Right ventricle myocardium inferior (tissue), 1 donor: ENCODE data around the gene FAM81B. TPM values are rescaled to one million over a fixed set of nuclear protein-coding genes. Genes with fewer than 3 reads are reported as not detected.

Experiments used
- ATAC-seq: fragments of 200-7000 bp; cut with Tn5 transposase; one replicate; pipeline ENCODE4 v1.9.1; 2020; ENCODE audit warnings: mild to moderate bottlenecking, moderate library complexity
- DNase-seq: peaks from one replicate; pipeline ENCODE4 v3.0.0; 2021; ENCODE audit errors: missing footprints
- intact Hi-C: fragments of 100-400 bp; cut with DNase I; formaldehyde crosslinking; loops from one replicate; pipeline ENCODE4 v1.11.0; 2022
- total RNA-seq: library from RNA; stranded (reverse); fragmentation: NEBNext Ultra II Directional; extraction: Animal tissue kit (Norgen Biotek cat#: 25700); gene quantifications from one replicate; pipeline ENCODE4 v1.2.1, GENCODE V29; 2021
- donor health status: DM: no; HTN: yes; CAD: no; lungs with severe emphysema.

The FAM81B gene
- total RNA-seq, 1 donor from 2014 or later: 6.4 TPM

DNA sequence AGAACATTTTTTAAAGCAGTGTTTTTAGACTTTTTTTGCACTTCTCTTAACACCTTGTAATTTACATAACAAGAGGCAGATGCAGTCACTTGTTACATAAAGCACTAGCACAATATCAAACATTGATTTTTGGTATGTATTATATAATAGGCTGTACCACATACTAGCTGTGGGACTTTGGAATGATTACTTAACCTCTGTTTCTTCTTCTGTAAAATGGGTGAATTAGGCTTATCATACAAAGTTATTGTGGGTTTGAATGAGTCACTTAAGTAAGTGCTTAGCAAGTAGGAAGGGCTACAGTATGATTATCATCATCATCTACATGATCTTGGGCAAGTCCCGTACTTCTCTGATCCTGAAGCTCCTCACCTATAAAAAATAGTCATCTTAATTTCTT, 2.1 kb downstream of the FAM81B start:
- ATAC-seq (no peak), DNase-seq (no peak)
- intact Hi-C loops: no loop called here

DNA sequence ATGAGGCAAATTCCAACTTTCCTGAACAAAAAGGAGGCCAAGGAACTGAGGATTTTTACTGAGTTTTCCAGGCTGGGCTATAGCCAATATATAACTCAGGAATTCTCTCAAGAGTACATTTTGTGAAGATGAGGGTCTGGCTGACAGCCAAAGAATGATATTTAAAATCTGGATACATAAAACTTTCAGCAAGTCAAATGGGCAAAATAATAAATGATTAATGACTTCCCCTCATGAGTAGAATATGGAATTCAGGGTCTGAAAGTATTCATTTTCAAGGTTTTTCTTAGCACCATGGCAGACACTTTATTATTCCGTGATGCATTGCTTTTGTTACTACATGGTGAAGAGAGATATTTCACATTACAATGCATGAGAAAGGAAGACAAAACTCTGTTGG, 7.8 kb downstream of the FAM81B start:
- no peak for DNase-seq
- intact Hi-C loops: no loop called here
- ATAC-seq: no peak

DNA sequence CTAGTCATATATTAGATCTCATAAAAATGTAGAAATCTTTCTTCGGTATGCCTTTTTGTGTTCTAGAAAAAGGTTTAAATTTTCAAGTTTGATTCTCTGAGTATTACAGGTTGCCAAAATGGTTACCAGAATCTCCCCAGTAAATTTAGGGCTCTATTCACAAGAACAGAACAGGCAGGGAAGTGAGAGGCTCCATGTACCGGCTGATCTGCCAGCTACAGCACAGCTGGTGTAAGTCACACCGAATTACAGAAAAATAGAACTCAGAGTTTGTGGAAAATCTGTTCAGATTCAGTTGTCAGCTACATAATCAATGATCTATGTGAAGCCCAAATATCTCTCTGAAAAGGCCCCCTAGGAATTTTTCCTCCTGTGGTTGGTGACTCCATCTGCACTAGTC, 10.5 kb downstream of the FAM81B start:
- DNase-seq (no peak), ATAC-seq (no peak)
- intact Hi-C loops: no loop called here

DNA sequence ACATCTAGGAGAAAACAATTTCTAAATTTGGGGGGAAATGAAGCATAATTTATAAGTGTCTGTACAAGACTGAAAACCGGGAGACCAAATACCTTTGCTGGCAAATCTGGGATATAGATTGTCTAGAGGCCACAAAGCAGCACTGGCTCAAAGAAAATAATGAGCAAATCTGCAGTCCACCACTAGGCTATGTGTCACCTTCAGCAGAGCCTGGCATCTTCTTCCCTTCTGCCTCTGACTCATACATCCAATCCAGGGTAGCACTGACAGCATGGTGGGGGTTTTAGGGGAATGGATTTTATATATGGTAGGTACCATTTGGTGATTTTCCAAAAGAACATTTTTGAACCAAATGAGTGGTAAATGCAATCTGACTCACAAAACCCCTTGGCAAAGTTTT, 12.8 kb downstream of the FAM81B start:
- no peak for DNase-seq
- no peak for ATAC-seq
- intact Hi-C loops: no loop called here

DNA sequence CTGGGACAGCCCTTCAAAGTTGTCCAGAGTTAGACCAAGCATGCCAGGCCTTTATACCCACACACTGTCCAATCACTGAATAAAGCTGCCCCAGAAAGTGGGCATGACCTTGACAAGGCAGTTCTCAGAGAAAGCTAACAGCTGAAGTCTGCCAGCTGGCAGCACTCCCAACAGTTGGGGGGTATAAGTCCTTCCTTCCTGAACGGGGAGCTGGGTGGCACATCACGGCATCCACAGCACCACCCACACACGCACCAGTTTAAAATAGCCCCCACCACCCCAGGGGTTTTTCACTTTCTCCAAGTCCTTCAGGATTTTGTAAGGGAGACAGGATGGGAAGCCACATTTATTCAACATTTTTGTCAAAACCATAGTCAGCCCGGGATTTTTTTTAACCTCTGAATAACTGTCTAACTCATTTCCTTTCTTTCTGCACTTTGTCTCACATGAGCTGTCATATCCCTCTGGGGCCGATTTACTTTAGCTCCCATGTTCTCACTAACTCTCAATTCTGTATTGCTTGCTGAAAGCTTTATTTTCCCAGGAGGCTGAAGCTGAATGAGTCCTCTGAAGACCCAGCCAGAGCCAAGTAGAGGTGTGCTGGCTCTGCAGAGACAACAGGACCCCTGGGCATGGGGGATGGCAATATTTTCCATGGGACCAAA, 15.4 kb downstream of the FAM81B start:
- DNase-seq (no peak), ATAC-seq (no peak)
- intact Hi-C loops: no loop called here

DNA sequence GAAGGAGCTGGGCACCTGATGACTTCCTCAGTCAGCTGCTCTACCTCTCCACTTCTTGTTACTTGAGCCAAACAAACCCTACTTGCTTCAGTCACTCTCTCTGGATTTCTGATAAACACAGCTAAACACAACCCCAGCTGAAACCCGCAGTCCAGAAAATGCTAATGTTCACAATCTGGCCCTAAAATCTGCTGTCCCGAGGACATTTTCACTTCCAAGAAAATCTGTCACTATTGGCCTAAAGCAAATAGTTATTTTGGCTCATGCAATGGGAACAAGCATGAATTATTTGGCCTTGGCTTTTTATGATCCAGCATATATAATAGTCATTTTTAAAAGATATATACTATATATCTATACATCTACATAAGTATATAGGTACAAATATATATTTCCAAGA, 19.1 kb downstream of the FAM81B start:
- DNase-seq: no peak
- intact Hi-C loops: no loop called here
- no peak for ATAC-seq

DNA sequence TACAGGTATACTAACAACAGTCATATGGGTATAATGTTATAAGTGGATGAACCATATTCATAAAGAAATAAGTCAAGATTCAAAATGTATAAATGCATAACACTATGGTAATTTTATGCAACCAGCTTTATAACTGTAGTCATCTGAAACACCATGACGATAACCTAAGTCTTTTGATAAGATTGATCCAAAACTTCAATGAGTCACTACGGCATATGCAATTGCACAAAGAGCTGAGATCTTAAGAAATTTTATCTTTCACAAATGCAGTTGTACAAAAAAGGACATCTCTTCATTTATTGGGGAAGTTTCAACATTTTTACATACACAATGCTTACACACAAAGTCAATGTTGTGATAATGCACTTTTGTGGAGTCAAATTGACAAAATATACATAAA, 20.3 kb downstream of the FAM81B start:
- intact Hi-C loops: no loop called here
- DNase-seq (no peak), ATAC-seq (no peak)

DNA sequence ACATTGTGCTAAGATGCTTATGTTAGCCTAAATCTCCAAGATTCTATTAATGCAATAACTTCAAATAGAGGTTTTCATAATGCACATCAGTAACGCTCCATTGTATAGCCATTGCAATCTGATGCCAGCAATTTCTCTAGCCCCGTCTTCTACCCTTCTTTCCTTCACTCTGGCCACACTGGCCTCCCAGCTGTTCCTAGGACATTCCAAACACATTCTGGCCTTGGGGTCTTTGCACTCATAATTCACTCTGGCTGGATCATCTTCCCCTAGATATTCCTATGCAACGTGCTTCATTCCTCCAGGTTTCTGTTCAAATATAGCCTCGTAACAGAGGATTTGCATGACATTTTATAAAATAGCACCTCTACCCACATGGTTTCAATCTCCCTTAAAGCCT, 23.3 kb downstream of the FAM81B start:
- ATAC-seq (no peak), DNase-seq (no peak)
- intact Hi-C loops: no loop called here

DNA sequence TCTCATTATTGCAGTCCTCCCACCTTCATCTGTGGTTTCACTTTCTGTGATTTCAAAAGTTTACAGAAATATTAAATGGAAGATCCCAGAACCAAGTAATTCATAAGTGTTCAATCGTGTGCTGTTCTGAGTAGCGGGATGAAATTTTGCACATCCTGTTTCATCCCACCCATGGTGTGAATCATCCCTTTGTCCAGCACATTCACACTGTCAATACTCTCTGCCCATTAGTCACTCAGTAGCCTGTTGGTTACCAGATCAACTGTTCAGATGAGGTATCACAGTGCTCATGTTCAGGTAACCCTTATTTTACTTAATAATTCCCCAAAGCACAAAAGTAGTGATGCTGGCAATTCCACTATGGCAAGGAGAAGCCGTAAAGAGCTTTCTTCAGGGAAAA, 26.8 kb downstream of the FAM81B start:
- DNase-seq: no peak
- intact Hi-C loops: no loop called here
- no peak for ATAC-seq

DNA sequence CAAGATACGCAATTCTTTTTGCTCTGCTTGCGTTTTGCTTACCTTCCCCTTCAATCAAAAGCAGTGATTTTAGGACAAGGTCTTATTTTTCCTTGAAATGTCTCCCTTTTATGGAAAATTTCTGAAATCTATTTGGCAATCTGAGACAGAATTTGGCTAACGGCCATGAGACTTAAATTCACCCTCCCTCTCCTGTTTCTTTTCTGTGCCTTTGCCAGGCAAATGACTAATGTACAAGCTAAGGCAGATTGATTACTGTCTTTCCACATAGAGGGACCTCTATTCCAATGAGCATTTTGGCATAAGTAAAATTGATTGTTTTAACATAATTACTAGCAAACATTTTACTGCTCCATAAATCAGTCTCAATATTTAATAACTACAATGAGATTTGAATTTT, 31.7 kb downstream of the FAM81B start:
- ATAC-seq: no peak

DNA sequence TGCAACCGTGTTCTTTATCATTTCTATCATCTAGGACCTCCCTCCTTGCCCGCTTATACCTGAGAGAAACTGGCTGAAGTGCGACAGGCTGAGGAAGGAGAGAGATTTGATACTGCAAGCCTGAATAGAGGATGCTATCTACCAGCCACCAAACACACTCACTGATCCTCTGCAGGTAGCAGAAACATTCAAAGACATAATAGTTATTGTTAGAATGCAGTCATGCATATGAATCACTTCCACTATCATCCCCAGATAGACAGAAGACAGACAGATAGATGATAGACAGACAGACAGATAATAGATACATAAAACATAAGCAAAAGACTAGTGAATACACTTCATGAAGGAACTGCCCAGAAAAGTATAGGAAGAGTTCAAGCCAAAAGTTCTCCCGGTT, 32.9 kb downstream of the FAM81B start:
- intact Hi-C loops: no loop called here

More for the DNA sequence above, 31.7 kb downstream of the FAM81B start:
- intact Hi-C loops: no loop called here
- no peak for DNase-seq

DNA sequence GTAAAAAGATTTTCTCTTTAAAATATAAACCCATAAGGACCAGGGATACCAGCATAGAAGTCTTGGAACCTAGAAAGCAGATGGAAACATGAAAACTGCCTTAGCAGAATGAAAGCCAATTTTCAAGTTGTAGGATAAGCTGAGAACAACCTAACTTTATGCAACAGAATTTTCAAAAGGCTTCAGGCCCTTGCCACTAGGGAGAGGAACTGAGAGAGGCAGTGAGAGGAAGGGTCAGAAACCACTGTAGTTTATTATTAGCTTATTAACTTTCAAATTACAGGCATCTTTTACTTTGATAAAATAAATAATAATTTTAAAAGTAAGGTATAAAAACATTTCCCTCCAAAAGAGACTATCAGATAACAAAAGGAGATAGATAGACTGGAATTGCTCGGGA, 33.4 kb downstream of the FAM81B start:
- ATAC-seq: no peak
- intact Hi-C loops: no loop called here

More for the DNA sequence above, 32.9 kb downstream of the FAM81B start:
- DNase-seq: no peak
- no peak for ATAC-seq

DNA sequence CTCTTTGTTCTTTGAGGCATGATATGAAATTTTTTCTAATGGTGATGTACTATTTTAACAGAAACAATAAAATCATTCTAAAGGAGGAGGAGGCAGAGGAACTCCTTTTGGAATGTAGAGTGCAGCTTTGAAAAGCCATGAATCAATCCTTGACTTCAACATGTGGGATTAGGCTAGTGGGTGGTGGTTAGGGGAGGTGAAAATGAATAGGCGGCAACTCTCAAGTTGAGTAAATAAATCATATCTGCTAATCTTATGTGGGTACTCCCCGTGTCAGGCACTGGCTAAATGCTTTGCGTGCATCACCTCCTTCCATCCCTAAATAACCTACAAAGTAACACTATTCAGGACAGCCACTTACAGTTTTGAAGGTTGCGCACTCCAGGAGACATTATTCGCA, 35.1 kb downstream of the FAM81B start:
- no peak for DNase-seq
- intact Hi-C loops: no loop called here
- no peak for ATAC-seq

More for the DNA sequence above, 33.4 kb downstream of the FAM81B start:
- no peak for DNase-seq

DNA sequence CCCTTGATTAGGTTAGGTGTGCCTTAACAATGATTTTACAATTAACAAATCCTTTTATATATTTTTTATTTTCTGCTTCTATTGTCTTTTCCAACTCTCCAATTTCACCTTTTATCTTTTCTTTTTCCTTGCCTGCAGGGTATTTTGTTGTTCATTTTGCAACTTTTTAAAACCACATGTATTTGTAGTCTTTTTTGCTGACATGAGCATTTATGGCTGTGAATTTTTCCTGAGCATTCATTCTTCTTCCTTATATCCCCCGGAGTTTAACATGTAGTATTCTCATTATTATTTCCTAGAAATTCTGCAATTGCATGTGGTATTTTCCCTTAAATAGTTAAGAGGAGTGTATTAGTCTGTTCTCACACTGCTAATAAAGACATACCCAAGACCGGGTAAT, 41.6 kb downstream of the FAM81B start:
- intact Hi-C loops: no loop called here
- DNase-seq (no peak), ATAC-seq (no peak)

DNA sequence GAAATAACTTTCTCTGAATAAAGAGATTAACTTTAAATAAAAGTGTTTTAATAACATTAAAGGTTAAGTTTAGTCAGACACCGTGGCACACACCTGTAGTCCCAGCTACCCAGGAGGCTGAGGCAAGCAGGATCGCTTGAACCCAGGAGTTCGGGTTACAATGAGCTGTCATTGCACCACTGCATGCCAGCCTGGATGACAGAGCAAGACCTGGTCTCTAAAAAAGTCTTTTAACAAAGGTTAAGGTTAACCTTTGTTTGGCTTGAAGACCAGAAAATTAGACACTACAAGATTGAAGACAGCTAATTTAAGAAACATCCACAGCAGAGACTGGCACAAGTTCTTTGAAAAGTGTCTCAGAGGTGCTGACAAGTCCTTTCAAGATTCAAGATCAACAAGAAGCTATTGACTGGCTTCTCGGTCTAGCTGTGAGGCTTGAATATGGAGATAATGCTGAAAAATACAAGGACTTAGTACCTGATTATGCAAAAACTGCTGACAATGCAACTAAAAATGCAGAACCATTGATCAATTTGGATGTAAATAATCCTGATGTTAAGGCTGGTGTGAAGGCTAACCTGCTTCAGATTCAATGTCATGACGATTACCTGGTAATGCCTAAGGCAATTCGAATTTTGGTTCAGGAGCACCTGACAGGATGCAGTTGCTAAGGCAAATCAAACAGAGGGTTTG, 48.8 kb downstream of the FAM81B start:
- intact Hi-C loops: no loop called here
- DNase-seq: no peak
- ATAC-seq: no peak

DNA sequence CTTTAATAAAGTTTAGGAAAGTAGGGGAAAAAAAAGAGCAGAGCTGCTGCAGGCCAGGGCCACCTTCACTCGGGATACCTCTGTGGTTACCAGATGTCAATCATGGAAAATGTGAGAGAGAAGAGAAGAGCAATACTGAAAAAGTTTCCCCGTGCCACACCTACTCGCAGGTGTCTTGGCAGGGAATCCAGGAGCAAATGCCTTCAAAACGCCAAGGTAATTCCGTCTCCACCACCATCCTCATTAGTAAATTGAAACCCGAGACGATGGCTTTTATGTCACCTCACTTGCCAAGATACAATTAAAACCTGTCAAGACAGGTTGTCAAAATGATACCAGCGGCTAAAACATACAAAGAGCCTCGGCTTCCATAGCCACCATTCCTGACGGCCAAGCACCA, 49.7 kb downstream of the FAM81B start:
- intact Hi-C loops: no loop called here
- ATAC-seq (no peak), DNase-seq (no peak)

DNA sequence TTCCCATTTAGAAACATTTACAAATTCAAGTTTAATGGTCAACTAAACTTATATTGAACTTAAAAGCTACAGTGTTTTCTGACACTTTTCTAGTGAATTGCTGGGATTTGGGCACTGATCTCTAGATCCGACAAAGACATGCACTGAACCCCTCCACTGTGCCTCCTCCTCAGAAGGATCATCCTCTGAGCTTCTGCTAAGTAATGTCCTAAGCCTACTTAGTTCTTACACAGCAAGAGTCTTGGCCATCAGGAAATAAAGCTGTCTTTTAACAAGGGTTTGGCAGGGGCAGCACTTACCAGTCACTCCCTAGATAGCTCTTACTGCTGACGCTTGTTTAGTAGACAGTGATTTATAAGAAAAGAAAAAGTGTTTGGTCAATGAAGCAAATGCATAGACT, 50.5 kb downstream of the FAM81B start:
- DNase-seq (no peak), ATAC-seq (no peak)
- intact Hi-C loops: no loop called here

DNA sequence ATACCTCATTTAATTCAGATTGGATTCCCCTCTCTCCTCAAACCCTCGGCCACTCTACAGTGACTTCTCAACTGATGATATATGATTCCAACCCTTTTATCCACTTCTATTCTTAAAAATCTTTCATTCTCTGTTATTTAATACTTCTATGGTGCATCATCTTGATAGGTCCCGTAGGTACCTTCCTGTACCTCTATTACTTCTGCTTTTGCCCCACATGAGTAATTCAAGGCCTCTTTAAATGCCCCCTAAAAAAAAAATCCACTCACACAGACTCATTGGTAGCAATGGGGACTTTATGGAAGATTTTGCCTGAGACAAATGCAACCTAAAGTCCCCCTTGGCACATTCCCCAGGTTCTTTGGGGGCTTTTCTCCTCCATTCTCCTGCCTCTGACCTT, 54.3 kb downstream of the FAM81B start:
- intact Hi-C loops: no loop called here
- ATAC-seq: no peak

DNA sequence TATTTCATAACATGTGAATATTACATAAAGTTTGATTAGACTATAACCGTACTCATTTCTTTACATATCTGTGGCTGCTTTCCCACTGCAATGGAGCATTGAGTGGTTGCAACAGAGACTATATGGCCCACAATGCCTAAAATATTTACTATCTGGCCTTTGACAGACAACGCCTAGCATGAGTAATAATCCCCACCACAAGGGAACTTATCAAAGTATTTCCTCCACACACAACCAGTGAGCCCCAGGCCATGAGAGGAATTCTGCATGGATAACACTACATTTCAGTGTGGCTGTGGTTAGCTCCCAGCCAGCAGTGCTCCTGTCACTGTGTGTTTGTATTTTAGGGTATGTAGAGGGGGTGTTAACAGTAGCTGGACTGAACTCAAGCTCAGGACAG, 54.8 kb downstream of the FAM81B start:
- ATAC-seq: no peak
- intact Hi-C loops: no loop called here
- no peak for DNase-seq

More for the DNA sequence above, 54.3 kb downstream of the FAM81B start:
- no peak for DNase-seq

DNA sequence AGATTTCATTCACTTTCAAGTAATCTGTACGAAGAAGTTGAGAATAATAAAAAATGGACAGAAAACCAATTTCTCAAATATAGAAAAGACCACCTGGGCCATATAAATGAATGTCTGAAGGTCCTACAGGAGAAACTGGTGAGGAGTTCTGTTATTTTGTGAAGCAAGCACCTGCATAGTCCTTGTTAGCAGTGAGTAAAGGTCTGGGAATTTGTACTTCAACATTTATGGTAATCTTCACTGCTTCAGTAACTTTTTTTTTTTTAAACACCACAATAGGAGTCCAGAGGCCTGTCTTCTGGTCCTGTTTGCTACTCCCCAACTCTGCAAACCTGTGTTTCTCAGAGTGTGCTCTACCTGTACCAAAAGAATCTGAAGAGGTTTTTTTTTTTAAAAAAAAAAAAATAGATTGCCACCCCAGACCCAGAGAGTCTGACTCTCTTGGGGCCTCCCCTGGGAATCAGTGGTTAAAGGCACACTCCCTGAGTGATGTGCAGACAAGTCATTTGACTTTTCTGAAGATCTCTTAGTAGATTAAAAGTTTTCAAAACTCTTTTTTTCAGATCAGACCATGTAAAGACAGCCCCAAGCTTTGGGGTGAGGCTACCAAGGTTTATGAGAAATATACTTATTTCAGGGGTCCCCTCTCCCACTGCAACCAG, 55.5 kb downstream of the FAM81B start:
- no peak for ATAC-seq
- intact Hi-C loops: no loop called here
- no peak for DNase-seq
